ACHN (cell line): Measurements from ENCODE around the gene PRR35.

Source experiments
- DNase-seq: peaks from one replicate; pipeline ENCODE4 v3.0.0-alpha.2; 2015
- in situ Hi-C: cut with HindIII; loops from 2 replicates; pipeline ENCODE4 v1.10.0; 2017; ENCODE audit warnings: low sequenced_read_pairs, low pct_ligation_motif_present, low pct_unique_long_range_greater_than_20kb

The PRR35 gene

DNA sequence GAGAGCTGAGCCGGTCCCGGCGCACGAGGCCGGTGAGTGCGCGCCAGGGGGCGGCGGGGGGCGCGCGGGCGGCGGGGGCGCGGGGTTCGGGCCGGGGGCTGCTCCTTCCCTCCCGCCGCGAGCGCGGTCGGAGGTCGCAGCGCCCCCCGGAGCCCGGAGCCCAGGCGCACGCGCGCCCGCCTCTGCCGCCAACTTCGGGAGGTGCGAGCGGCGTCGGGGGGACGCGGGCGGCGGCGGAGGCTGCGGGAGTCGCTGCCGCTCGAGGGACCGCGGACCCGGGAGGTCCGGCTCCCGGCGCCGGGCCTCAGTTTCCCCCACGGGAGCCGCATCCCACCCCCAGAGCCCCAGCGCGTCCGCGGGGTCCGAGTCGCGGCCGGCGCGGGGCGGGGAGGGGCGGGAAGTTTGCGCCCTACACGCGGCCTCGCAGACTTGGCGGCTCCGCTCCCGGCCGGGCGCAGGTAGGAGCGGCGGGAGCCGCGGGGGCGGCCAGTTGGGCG lies at the start of gene PRR35:
PRR35 (plus strand) TSS at position 191 of the 497 bp plus-strand sequence. CDS start 2,901 bp downstream, outside the sequence.
- in situ Hi-C loops: no loop called here
- DNase-seq: no peak

DNA sequence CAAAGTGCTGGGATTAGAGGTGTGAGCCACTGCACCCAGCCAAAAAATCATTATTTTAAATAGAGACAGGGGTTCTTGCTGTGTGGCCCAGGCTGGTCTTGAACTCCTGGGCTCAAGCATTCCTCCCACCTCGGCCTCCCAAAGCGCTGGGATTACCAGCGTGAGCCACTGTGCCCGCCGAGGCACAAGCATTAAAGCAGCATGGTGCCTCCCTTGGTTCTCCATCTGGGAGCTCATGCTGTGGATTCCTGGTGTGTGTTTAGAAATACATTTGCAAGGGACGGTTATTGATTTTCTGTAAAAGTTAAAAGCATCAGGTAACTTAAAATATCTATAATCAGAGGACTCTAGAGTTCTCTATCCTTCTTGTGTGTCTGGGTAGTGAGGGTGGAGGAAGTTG lies 47.4 kb upstream of the PRR35 start:
- no peak for DNase-seq
- in situ Hi-C loops: no loop called here

DNA sequence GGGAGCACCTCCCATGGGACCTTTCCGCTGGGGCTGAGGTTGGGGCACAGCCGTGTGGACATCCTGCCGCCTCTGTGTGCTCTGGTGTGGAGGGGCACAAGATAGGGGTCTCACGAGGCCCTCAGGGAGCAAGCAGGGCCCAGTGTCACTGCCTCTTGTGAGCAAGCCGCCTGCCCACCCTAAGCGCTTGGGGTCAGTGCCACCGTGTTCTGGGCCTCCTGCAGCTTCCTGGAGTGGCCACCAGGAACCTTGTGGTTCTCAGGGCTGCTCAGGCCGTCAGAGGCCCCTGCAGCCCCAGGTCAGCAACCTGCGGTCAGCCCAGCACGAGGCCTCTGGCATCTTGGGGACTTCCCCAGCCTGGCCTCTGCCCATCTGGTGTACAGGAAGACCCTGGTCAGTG lies 46.2 kb upstream of the PRR35 start:
- DNase-seq: no peak
- in situ Hi-C loops: no loop called here

DNA sequence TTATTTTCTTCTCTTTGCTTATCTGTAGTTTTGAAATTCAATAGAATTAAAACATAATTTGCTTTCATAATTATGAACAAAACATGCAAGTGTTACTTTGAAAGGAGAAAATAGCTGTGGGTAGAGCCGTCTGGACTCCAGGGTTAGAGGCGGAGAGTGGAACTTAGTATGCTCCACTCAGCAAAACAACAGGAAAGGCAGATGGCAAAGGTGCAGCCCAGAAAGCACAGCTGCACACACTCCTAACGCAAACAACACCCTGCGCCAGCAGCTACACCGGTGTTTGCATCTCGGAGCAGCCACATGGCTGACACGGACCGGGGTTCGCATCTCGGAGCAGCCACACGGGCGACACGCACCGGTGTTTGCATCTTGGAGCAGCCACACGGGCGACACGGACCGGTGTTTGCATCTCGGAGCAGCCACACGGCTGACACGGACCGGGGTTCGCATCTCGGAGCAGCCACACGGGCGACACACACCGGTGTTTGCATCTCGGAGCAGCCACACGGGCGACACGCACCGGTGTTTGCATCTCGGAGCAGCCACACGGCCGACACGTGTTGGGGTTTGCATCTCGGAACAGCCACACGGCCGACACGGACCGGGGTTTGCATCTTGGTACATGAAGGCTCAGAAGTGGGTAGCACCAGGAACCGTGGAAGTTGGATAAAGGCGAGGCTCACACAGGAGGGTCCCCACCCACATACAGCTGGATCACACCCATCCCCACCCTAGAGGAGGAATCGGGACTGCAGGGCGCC lies 44.8 kb upstream of the PRR35 start:
- in situ Hi-C loops: no loop called here
- no peak for DNase-seq

DNA sequence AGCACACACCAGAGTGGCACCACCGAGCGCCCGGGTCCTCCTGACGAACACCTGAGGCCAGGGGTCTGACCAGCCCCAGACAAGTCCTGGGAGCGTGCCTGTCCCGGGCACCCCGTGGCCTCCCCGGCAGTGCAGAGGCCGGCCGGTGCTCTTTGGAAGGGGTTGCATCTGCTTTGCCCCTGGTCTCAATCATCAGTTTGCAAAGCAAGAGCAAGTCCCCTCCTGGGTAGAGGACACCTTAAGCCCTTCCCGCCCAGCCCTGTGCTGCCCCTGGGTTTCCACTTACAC lies 44.3 kb upstream of the PRR35 start:
- in situ Hi-C loops: no loop called here
- DNase-seq: no peak

DNA sequence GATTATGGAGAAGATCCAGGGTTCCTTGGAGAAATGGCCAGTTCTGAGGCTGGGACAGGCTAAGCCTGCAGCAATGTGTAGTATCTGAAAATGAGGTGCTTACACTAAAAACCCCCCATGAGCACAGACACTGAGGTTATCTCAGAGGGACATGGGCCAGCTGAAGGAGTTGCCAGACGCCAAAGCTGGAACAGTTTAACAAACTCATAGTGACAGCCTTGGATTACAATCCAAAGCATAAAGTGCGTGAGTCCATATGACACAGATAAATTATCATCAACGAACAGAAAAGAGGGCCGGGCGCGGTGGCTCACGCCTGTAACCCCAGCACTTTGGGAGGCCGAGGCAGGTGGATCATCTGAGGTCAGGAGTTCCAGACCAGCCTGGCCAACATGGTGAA lies 43.9 kb upstream of the PRR35 start:
- in situ Hi-C loops: no loop called here
- DNase-seq: no peak

DNA sequence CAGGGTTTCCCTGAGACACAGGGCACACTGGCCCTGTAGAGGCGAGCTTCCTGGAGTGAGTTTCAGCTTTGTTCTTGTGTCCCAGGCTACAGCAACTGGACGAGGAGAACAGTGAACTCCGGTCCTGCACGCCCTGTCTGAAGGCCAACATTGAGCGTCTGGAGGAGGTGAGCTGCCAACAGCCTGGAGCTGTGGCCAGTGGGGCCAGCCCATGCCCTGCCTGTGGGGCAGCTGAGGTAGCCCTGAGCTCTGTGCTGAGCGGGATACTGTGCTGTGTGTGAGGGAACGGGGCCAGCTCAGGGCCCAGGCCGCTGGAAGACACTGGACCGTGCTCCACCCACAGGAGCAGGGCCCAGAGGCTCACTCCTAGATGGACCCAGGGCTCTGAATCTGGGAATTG lies 41.3 kb upstream of the PRR35 start:
- in situ Hi-C loops: no loop called here
- DNase-seq: no peak

DNA sequence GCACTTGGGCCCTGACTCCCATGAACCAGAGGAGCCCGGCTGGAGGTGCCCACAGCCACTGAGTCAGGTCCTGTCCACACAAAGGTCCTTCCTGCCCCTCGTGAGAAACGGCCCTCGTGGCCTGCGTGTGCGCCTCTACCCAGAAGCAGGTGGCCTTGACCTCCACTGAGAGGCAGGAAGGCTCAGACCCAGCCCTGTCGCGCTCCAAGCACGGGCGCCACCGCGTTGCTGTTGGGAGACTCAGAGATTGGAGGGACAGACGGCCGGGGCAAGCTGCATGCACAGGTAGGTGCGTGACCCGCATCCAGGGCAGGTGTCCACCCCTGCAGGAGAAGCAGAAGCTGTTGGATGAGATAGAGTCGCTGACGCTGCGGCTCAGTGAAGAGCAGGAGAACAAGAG lies 40.8 kb upstream of the PRR35 start:
- in situ Hi-C loops: no loop called here
- DNase-seq: no peak

DNA sequence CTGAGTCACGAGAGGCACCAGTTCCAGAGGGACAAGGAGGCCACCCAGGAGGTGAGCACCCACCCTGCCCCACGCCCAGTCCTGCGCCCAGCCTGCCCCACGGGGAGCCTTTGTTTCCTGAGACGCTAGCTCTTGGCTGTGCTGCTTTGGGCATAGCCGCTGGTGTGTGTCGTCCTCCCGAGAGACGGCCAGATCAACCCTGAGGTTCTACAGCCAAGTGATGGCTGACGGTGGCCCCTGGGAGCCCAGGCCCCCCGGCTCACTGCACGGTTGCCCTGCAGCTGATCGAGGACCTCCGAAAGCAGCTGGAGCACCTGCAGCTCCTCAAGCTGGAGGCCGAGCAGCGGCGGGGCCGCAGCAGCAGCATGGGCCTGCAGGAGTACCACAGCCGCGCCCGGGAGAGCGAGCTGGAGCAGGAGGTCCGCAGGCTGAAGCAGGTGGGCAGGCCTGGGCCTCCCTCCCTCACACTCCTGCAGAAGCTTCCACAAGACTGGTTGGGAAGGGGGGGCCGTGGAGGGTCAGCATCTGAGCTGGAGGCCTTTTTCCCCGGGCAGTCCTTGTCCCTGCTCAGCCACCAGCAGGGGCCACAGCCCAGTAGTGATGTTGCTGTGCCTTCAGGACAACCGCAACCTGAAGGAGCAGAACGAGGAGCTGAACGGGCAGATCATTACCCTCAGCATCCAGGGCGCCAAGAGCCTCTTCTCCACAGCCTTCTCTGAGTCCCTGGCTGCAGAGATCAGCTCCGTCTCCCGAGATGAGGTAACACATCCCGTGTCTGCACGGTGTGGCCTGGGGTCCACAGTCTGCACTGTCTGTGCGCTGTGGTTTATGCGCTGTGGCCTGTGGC lies 40.1 kb upstream of the PRR35 start:
- in situ Hi-C loops: no loop called here

DNA sequence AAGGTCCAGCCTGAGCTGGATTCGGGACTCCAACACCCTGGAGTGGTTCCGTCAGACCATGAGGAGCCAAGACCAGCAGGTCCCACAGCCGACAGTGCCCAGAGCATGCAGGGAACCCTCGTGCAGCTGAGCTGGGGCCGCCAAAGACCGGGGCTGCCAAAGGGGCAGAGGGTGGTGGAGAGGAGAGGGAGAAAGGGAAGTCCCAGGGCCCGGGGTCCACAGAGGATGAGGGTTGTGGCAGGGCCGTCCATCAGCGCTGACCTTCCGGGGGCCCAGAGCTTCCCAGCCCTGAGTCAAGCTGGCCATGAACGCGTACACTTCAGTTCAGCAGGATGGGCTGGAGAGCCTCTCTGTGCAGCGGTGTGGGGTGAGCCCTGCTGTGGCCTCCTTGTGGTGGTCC lies 39.3 kb upstream of the PRR35 start:
- no peak for DNase-seq
- in situ Hi-C loops: no loop called here

More for the DNA sequence above, 40.1 kb upstream of the PRR35 start:
- DNase-seq: no peak

DNA sequence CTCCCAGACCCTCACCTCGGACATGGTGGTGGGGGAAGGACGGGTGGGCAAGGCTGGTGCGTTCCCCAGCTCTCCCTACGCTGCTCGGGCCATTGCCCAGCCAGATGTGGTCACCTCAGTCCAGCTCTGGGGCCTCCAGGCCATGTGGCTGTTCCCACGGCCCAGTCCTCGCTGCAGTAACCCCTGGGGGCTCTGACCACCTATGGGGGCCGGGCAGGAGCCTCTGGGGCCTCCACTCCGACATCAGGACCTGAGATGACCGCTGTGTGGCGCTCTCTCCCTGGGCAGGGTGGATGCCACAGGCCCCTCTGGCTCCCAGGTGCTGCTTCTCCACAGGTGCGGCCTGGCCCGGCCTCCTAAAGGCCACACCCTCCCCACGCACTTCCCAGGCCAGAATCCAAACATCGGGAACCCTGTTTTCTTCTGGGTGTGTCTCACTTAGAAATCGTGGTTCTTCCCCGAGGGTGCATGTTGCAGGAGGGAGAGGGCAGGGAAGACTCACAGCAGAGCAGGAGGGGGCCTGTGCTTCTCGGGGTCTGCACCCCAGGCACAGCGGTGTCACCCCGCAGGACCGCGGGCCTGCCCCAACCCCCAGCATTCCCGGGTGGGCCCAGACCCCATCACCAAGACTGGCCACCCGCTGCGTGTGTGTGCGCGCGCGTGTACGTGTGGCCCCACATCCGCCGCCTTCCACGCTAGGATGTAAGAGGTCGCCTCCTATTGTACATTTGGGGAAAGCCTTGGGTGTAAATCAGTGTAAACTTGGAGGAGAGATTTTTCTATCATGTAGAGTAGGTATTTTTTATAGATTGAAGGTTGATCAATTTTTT lies 38.6 kb upstream of the PRR35 start:
- DNase-seq: no peak
- in situ Hi-C loops: no loop called here

DNA sequence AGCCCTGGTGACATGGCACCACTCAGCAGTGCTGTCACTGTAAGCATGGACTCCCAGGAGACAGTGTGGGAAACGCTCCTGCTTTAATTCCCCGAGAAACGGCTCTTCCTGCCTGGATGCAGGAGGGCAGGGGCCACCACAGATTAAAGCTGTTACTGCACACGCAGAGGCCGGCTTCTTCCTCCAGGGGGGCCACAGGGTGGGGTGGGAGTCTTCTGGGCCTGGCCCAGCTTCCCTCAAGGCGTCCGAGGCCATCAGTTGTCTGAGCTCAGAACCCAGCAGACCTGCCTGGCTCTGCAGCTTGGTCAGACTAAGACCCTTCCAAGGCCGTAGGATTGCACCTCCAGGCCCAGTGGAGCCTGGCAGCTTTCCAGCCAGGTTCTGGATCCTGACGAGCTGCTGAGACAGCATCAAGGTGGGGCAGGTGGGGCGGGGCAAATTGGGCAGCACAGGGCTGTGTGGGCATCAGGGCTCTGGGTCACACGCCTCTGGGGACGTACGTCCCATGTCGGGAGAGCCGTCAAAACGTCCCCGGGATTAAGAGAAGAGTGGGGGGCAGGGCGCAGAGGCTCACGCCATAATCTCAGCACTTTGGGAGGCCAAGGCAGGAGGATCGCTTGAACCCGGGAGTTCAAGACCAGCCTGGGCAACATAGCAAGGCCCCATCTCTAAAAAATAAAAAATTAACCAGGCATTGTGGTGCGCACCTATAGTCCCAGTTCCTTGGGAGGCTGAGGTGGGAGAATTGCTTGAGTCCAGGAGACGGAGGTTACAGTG lies 37.7 kb upstream of the PRR35 start:
- in situ Hi-C loops: no loop called here
- DNase-seq: no peak

DNA sequence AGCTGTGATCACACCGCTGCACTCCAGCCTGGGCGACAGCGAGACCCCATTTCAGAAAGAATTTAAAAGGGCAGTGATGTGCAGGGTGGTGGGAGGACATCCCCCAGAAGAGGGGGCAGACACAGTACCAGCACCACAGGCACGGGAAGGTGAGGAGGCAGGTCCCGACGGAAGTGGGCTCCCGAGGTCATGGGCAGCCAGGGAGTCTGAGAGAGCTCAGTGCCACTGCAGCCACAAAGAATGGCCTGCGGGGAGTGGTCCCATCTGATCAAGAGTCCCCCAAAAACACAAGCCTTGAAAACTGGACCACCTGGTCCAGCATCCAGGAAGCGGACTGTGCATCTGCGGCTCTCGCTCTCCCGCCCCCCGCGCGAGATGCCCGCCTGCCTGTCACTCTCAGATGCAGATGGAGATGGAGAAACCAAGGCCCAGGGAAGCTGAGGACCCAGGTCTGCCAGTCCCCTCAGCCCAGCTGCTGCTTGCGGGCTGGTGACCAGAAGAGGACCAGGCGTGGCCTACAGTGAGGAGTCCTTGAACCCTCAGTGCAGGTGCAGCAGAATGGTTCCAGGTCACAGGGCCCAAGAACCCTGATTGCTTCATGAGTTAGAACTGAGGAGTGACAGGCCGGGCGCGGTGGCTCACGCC lies 37.0 kb upstream of the PRR35 start:
- in situ Hi-C loops: no loop called here
- no peak for DNase-seq

DNA sequence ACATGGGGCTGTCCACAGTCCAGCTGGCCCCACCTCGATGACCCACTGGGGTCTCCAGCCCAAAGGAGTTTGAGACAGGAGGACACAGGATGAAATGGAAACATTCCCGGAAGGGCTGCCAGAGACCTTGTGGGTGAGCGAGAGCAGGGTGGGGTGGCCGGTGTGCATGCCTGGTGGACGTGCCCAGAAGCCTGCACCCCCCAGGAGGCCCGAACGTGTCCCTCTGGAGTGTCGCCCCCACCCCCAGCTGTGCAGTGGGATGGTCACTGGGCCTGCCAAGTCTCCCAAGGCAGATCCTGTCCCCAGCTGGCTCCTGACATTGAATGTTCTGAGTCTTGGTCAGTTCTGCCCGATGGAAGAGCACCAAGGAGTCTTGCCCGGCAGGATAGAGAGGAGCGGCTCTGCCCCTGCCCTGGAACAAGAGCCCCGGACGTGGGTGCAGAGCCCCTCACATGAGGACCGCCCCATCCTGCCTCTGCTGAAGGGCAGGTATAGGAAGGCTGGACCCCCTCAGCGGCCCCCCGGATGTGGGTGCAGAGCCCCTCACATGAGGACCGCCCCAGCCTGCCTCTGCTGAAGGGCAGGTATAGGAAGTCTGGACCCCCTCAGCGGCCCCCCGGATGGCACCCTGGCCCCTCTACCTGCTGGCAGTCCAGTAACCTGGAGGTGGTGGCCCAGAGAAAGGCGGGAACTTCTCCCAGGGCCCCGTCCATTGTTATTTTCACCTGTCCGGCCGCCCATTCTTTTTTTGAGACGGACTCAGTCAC lies 35.7 kb upstream of the PRR35 start:
- no peak for DNase-seq
- in situ Hi-C loops: no loop called here

DNA sequence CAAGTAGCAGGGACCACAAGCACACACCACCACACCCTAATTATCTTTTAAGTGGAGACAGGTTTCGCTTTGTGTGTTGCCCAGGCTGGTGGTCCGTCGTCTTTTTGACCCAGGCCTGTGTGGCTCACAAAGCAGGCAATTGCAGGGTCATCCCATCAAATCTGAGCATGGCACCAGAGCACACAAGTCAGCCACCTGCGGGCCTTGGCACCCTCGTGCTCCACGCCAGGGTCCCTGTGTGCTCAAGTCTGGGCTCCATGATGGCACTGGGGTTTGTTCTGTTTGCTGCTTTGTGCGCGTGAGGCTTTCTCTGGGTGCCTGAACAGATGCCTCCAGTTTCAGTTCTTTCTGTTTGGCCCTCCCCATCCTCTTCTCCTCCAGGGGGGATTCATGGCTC lies 35.1 kb upstream of the PRR35 start:
- in situ Hi-C loops: no loop called here
- DNase-seq: no peak

DNA sequence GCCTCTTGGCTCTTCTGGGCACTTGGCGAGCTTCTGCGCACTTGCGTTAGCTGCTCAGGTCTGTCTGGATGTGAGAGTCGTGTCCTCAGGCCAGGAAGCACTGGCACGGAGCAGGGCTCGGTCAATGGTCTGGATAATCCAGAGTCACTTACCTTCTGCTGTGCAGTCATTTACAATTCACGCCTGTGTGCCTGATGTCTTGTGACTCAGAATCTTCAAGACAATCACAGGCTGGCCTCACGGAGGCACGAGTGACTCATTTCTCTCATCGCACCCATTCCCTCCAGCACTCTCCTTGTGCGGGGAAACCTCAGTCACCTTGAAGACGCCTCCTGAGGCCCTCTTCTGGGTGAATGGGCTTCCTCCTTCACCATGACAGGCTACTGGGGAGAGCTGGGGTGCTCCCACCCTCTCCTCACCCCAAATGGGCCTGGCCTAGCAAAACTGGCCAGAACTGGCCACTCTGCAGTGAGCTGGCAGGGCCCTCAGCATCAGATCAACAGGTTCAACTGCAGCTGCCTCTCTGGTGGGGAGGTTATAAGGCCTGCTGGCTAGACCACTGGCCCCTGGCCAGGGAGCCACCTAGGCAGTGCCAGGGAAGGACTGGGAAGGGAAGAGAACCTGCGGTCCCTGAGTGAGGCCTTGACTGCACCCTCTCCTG lies 34.5 kb upstream of the PRR35 start:
- peak; percentile 96 for DNase-seq
- in situ Hi-C loops: no loop called here
